ENCODE data around the gene KRTAP1-4.
"Not testable (repeated sequence)": the region's sequence is repeated elsewhere in the genome, so short reads cannot be mapped to it uniquely, and the experiment has no call there.

KRTAP1-4 gene

GRCh38 chr17:41004397-41004796, 25.6 kb downstream of the KRTAP1-4 start:
- H3K9me3 Mint-ChIP-seq, result no peaks in the 10 kb centered on the region
- intact Hi-C loops (cut with micrococcal nuclease), result no loop called here
- H3K36me3 Mint-ChIP-seq (ENCODE audit: low read depth), result no peaks in the 10 kb centered on the region
- peaks cover 4% of the 10 kb centered on the region for H3K27me3 Mint-ChIP-seq
- H3K27ac Mint-ChIP-seq, result no peak overlapping the region
- H3K4me3 Mint-ChIP-seq, result no peak overlapping the region
- H3K4me1 Mint-ChIP-seq (ENCODE audit: low read depth), result no peaks in the 10 kb centered on the region

GRCh38 chr17:41003926-41004325, 26.1 kb downstream of the KRTAP1-4 start:
- Mint-ChIP-seq H3K4me3 (no peak overlapping the region), H3K4me1 (ENCODE audit: low read depth) (no peaks in the 10 kb centered on the region), H3K36me3 (ENCODE audit: low read depth) (no peaks in the 10 kb centered on the region), H3K27ac (no peak overlapping the region), H3K27me3 (peaks cover 6% of the 10 kb centered on the region), H3K9me3 (no peaks in the 10 kb centered on the region)
- intact Hi-C loops (cut with micrococcal nuclease), result no loop called here

- Mint-ChIP-seq H3K27ac (no peak overlapping the region), H3K36me3 (ENCODE audit: low read depth) (no peaks in the 10 kb centered on the region), H3K4me1 (ENCODE audit: low read depth) (no peaks in the 10 kb centered on the region), H3K27me3 (peaks cover 7% of the 10 kb centered on the region), H3K9me3 (no peaks in the 10 kb centered on the region), H3K4me3 (no peak overlapping the region)
- intact Hi-C loops (cut with micrococcal nuclease), result no loop called here
Measured at GRCh38 chr17:41002814-41003213, 27.2 kb downstream of the KRTAP1-4 start.

GRCh38 chr17:41001795-41002194, 28.2 kb downstream of the KRTAP1-4 start:
- H3K4me1 Mint-ChIP-seq (ENCODE audit: low read depth), result no peaks in the 10 kb centered on the region
- no peaks in the 10 kb centered on the region for H3K9me3 Mint-ChIP-seq
- no peak overlapping the region for H3K27ac Mint-ChIP-seq
- intact Hi-C loops (cut with micrococcal nuclease), result no loop called here
- no peaks in the 10 kb centered on the region for H3K36me3 Mint-ChIP-seq (ENCODE audit: low read depth)
- H3K4me3 Mint-ChIP-seq, result no peak overlapping the region
- H3K27me3 Mint-ChIP-seq, result peaks cover 15% of the 10 kb centered on the region

GRCh38 chr17:40999563-40999962, 30.4 kb downstream of the KRTAP1-4 start, which contains the start of gene KRTAP3-2:
KRTAP3-2 (minus strand) TSS chr17:40999906; CDS start chr17:40999853, 53 bp downstream.
- H3K36me3 Mint-ChIP-seq (ENCODE audit: low read depth); H3K9me3 Mint-ChIP-seq; H3K4me3 Mint-ChIP-seq; intact Hi-C loops (cut with micrococcal nuclease); H3K4me1 Mint-ChIP-seq (ENCODE audit: low read depth); H3K27ac Mint-ChIP-seq: not testable (repeated sequence)
- peaks cover 21% of the 10 kb centered on the region for H3K27me3 Mint-ChIP-seq

GRCh38 chr17:40997361-40997760, 32.6 kb downstream of the KRTAP1-4 start:
- H3K4me3 Mint-ChIP-seq, result no peak overlapping the region
- peaks cover 30% of the 10 kb centered on the region for H3K27me3 Mint-ChIP-seq
- H3K4me1 Mint-ChIP-seq (ENCODE audit: low read depth), result no peaks in the 10 kb centered on the region
- intact Hi-C loops (cut with micrococcal nuclease), result no loop called here
- H3K9me3 Mint-ChIP-seq, result no peaks in the 10 kb centered on the region
- no peak overlapping the region for H3K27ac Mint-ChIP-seq
- H3K36me3 Mint-ChIP-seq (ENCODE audit: low read depth), result no peaks in the 10 kb centered on the region

GRCh38 chr17:40996829-40997228, 33.2 kb downstream of the KRTAP1-4 start:
- Mint-ChIP-seq H3K4me1 (ENCODE audit: low read depth) (no peaks in the 10 kb centered on the region), H3K9me3 (no peaks in the 10 kb centered on the region), H3K27me3 (peaks cover 32% of the 10 kb centered on the region), H3K4me3 (no peak overlapping the region), H3K36me3 (ENCODE audit: low read depth) (no peaks in the 10 kb centered on the region), H3K27ac (no peak overlapping the region)
- intact Hi-C loops (cut with micrococcal nuclease), result no loop called here

GRCh38 chr17:40995116-40995515, 34.9 kb downstream of the KRTAP1-4 start:
- H3K4me1 Mint-ChIP-seq (ENCODE audit: low read depth), result no peaks in the 10 kb centered on the region
- no peak overlapping the region for H3K4me3 Mint-ChIP-seq
- H3K9me3 Mint-ChIP-seq, result no peaks in the 10 kb centered on the region
- intact Hi-C loops (cut with micrococcal nuclease), result no loop called here
- no peak overlapping the region for H3K27ac Mint-ChIP-seq
- peaks cover 32% of the 10 kb centered on the region for H3K27me3 Mint-ChIP-seq
- no peaks in the 10 kb centered on the region for H3K36me3 Mint-ChIP-seq (ENCODE audit: low read depth)

GRCh38 chr17:40993839-40994238, 36.2 kb downstream of the KRTAP1-4 start, which contains the start of gene KRTAP3-3:
KRTAP3-3 (minus strand) TSS chr17:40994164; CDS start chr17:40994097, 67 bp downstream.
- no peak within 1 kb of the TSS for H3K27ac Mint-ChIP-seq
- H3K27me3 Mint-ChIP-seq, result peaks cover 28% of the 10 kb centered on the region

GRCh38 chr17:40993084-40993483, 36.9 kb downstream of the KRTAP1-4 start:
- H3K4me1 Mint-ChIP-seq (ENCODE audit: low read depth), result no peaks in the 10 kb centered on the region
- H3K9me3 Mint-ChIP-seq, result no peaks in the 10 kb centered on the region
- H3K27me3 Mint-ChIP-seq, result peaks cover 26% of the 10 kb centered on the region
- H3K36me3 Mint-ChIP-seq (ENCODE audit: low read depth), result no peaks in the 10 kb centered on the region
- no peak overlapping the region for H3K4me3 Mint-ChIP-seq
- intact Hi-C loops (cut with micrococcal nuclease), result no loop called here
- no peak overlapping the region for H3K27ac Mint-ChIP-seq

More at GRCh38 chr17:40993839-40994238, 36.2 kb downstream of the KRTAP1-4 start, which contains the start of gene KRTAP3-3:
- H3K4me3 Mint-ChIP-seq, result no peak within 1 kb of the TSS
- H3K4me1 Mint-ChIP-seq (ENCODE audit: low read depth), result no peaks in the 10 kb centered on the region
- no peaks in the 10 kb centered on the region for H3K9me3 Mint-ChIP-seq
- no peaks in the 10 kb centered on the region for H3K36me3 Mint-ChIP-seq (ENCODE audit: low read depth)
- intact Hi-C loops (cut with micrococcal nuclease), result no loop called here

- Mint-ChIP-seq H3K9me3 (no peaks in the 10 kb centered on the region), H3K36me3 (ENCODE audit: low read depth) (no peaks in the 10 kb centered on the region), H3K27me3 (peaks cover 25% of the 10 kb centered on the region), H3K4me3 (no peak overlapping the region), H3K27ac (no peak overlapping the region), H3K4me1 (ENCODE audit: low read depth) (peaks cover 4% of the 10 kb centered on the region)
- intact Hi-C loops (cut with micrococcal nuclease), result no loop called here
Measured at GRCh38 chr17:40992666-40993065, 37.3 kb downstream of the KRTAP1-4 start.

- H3K4me3 Mint-ChIP-seq, result no peak overlapping the region
- intact Hi-C loops (cut with micrococcal nuclease), result no loop called here
- H3K4me1 Mint-ChIP-seq (ENCODE audit: low read depth), result peaks cover 11% of the 10 kb centered on the region
- H3K9me3 Mint-ChIP-seq, result no peaks in the 10 kb centered on the region
- H3K27me3 Mint-ChIP-seq, result peaks cover 16% of the 10 kb centered on the region
- H3K27ac Mint-ChIP-seq, result no peak overlapping the region
- H3K36me3 Mint-ChIP-seq (ENCODE audit: low read depth), result no peaks in the 10 kb centered on the region
Measured at GRCh38 chr17:40986920-40987319, 43.1 kb downstream of the KRTAP1-4 start.

- intact Hi-C loops (cut with micrococcal nuclease), result no loop called here
- Mint-ChIP-seq H3K4me3 (no peak within 1 kb of the TSS), H3K4me1 (ENCODE audit: low read depth) (peaks cover 11% of the 10 kb centered on the region), H3K9me3 (no peaks in the 10 kb centered on the region), H3K27ac (no peak within 1 kb of the TSS), H3K27me3 (peaks cover 14% of the 10 kb centered on the region), H3K36me3 (ENCODE audit: low read depth) (no peaks in the 10 kb centered on the region)
Measured at GRCh38 chr17:40984226-40984625, 45.8 kb downstream of the KRTAP1-4 start, which contains the start of gene KRT40. KRT40 (minus strand) TSS chr17:40984326; CDS start chr17:40984273, 53 bp downstream.

- Mint-ChIP-seq H3K4me3 (no peak overlapping the region), H3K27ac (no peak overlapping the region), H3K4me1 (ENCODE audit: low read depth) (no peaks in the 10 kb centered on the region), H3K9me3 (no peaks in the 10 kb centered on the region), H3K27me3 (peaks cover 14% of the 10 kb centered on the region), H3K36me3 (ENCODE audit: low read depth) (no peaks in the 10 kb centered on the region)
- intact Hi-C loops (cut with micrococcal nuclease), result no loop called here
Measured at GRCh38 chr17:40981115-40981514, 48.9 kb downstream of the KRTAP1-4 start.

GRCh38 chr17:40980596-40980995, 49.4 kb downstream of the KRTAP1-4 start:
- H3K27ac Mint-ChIP-seq, result no peak overlapping the region
- intact Hi-C loops (cut with micrococcal nuclease), result no loop called here
- H3K4me1 Mint-ChIP-seq (ENCODE audit: low read depth), result no peaks in the 10 kb centered on the region
- peaks cover 17% of the 10 kb centered on the region for H3K27me3 Mint-ChIP-seq
- H3K9me3 Mint-ChIP-seq, result no peaks in the 10 kb centered on the region
- H3K36me3 Mint-ChIP-seq (ENCODE audit: low read depth), result no peaks in the 10 kb centered on the region
- H3K4me3 Mint-ChIP-seq, result no peak overlapping the region
